Stimulated activated CD8-positive, alpha-beta memory T cell treated with anti-CD3 and anti-CD28 coated beads, Interleukin-7, amount 100 ng/mL, for 1 hour (primary cell): Measurements from ENCODE around the gene DAAM2.

ENCODE experiments used
- DNase-seq, 2 donors: peaks; one replicate each; pipeline ENCODE4 v3.0.0-alpha.2; 2020; ENCODE audit warnings: low read depth in 2 of 2

The DAAM2 gene

DNA sequence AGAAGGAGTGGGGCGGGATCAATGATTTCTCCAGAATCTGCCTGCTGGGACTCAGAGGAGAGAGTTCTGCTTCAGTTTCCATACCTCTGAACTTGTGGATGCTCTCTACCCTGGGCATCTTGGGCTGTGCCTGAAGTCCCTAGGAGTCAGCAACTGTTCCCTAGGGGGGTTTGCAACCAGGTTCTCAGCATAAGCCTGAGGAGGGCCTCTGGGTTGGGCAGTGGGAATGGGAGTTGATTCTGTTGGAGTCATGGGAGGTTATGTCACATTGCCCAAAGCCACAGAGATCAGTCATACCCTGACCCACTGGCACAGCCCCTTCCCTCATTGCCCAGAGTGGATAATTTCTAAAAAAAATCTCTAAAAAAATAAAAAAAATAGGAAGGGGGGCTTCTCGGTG, 94.7 kb downstream of the DAAM2 start:
- DNase-seq = no peak

DNA sequence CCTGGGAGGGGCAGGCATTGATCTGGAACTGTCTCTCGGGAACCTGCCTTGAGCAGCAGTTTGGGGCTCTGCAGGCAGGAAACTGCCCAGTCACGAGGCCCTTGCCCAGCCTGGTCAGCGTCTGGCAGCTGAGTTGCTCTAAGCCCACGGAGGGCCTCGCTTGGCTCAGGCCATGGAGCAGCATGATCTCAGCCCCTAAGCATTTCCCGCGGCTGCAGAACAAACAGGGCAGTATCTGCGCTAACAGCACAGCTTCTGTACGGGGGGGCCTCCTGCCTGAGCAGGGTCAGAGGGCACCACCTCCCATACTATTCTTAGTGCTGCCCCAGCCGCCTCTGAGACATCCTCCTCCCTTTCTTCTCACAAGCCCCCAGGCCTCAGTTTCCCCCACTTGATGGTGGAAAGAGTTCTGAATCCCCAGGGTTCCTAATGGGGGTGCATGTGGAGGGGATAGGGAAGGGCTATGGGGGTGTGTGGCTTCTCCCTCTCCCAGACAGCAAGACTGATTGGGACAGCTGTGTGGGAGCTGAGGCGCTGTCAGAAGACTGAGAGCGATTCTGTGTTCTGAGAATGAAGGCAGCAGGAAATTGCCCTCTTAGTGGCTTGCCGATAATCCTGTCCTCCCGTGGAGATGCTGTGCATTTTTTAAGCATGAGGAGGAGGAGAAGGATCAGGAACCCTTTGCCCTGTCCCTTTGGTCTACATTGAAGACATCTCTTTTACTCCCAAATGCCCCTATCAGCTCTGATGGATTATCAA, 95.7 kb downstream of the DAAM2 start:
- DNase-seq = no peak

DNA sequence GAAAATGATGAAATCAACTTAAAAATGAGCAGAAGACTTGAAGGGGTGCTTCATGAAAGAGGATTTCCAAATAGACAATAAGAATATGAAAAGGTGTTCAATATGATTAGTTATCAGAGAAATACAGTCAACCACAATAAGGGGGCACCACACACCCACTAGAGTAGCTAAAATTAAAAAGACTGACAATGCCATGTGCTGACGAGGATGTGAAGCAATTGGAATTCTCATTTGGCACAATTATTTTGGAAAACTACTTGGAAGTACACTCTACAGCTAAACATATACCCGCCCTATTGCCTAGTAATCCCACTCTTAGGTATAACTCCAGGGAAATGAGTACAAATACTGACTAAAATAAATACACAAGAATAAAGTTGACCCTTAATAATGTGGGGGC, 97.1 kb downstream of the DAAM2 start:
- no peak for DNase-seq

DNA sequence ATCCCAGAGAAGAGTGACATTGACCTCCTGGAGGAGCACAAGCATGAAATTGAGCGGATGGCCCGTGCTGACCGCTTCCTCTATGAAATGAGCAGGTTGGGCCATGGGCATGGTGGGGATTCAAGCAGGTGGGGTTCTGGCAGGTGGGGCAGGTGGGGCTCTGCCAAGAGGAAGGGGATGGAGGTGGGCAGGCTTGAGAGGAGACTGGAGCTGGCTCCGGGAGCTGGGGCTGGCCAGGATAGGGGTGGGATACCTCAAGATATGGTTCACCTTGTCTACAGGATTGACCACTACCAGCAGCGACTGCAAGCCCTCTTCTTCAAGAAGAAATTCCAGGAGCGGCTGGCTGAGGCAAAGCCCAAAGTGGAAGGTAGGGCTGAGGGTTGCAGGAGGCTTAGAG, 99.2 kb downstream of the DAAM2 start:
- no peak for DNase-seq

DNA sequence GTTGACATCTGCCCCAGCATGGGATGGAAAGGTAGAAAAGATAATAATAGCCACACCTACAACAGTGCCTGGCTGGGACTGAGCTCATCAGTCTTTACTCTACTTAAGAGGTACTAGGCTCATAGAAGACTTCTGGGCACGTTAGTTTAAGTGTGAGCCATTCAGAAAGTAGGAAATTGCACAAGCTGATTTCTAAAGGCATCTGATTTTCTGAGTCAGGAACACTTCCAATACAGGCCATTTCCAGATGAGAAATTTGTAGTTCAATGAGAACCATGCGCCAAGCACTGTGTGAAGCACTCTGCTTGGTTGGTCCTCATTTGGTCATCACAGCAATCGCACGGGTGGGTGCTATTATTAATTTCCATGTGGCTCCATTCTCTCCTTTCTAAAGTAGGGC, 99.8 kb downstream of the DAAM2 start:
- no peak for DNase-seq

DNA sequence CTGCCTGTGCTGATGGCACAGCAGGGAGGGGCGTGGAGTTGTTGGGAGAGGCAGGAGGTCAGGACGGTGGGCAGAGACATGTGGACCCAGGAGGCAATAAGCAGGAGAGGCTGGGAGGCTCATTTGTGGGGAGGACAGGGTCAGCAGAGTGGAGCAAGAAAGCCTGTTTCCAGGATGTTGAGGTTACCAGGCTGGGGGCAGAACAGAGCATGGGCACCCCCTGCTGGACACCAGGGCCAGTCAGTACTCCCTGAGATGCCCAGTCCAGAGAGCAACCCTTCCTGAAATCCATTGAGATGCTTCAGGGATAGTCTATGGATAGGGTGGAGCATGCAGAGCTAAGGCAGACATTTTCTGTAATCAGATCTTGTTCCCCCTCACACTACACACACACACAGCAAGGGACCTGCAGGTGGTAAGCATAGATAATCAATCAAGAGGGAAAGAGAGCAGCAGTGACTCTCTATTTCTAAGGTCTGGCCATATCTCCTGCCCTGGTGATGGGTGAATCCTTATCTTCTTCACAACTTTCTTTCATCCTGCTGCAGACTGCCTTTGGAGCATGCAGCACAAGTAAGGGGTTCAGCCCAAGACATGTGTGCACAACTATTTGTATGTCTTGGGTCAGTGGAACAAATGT, 100.4 kb downstream of the DAAM2 start:
- DNase-seq = no peak

DNA sequence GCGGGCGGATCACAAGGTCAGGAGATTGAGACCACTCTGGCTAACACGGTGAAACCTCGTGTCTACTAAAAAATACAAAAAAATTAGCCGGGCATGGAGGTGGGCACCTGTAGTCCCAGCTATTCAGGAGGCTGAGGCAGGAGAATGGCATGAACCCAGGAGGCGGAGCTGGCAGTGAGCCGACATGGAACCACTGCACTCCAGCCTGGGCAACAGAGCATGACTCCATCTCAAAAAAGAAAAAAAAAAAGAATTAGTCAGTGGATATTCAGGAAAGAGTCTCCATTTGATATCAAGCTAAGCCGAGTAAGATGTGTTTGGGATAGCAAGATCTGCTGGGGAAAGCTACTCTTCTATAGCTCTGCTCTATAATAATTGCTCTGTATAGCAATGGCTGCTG, 101.1 kb downstream of the DAAM2 start:
- no peak for DNase-seq

DNA sequence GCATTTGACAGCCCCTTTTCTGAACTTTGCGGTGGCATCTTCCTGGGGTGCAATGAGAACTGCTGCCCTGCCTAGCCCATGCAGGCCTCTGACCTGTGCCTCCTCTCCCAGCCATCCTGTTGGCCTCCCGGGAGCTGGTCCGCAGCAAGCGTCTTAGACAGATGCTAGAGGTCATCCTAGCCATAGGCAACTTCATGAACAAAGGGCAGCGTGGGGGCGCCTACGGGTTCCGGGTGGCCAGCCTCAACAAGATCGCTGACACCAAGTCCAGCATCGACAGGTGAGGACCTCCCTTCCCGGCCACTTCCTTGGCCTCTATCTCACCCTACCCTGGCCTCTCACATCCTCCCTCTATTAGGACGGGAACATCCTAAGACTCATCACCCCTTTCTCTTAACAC, 104.5 kb downstream of the DAAM2 start:
- no peak for DNase-seq

DNA sequence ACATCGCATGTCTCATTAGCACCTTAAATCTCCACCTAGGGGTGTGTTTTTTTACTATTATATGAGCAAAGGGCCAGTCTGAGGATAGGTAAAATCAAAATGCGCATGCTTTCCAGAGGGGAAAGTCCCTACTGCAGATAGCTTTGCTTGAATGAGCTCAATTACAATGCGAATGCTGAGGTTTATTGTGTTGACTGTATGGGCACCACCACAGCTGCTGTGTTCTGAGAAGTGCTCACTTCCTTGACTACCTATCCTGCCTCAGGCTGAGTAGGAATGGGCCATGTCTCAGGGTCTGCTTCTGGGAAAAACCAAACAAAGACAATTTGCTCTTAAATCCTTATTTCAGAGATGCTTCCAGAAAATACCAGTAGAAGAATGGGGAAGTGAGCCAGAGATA, 105.5 kb downstream of the DAAM2 start:
- no peak for DNase-seq

DNA sequence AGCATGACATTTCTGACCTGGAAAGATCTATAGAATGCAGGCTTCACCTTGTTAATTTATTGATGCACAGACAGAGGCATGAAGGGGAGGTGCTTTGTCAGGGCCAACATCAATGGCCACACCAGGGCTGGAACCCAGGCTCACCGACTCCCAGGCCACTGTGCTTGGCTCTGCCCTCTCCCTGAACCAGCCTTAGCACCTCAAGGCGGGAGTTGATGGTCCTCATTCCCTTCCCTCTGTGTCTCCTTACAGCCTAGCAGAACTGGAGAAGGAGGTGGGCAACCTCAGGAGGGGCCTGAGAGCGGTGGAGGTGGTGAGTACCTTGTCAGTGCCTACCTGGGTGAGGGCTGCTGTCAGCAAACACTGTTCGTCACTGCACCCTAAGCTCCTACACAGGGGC, 106.4 kb downstream of the DAAM2 start:
- no peak for DNase-seq

DNA sequence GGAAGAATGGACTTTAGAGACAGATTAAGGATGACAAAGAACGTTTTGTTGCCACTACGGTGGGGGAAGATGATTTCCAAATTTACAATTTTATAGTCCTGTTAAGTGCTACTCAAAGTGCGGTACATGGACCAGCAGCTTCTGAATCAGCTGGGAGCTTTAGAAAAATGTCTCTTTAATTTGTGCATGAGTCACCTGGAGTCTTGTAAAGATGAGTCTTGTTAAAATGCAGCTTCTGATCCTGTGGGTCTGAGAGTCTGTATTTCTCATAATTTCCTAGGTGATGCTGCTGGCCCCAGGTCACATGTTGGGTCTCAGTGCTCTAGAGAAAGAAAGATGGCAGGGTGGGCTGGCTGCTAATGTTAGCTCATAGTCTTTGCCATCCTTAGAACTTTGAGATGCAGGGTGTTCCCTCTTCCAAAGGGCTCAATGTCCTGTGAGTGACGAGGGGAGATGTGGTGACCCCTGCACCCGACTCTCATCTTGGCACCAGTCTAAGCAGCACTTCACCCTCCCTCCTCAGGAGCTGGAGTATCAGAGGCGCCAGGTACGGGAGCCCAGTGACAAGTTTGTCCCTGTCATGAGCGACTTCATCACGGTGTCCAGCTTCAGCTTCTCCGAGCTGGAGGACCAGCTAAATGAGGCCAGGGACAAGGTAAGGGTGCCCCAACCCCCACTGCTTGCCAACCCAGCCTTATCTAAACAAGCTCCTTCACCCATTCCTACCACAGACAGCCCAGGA, 107.5 kb downstream of the DAAM2 start:
- DNase-seq = no peak

DNA sequence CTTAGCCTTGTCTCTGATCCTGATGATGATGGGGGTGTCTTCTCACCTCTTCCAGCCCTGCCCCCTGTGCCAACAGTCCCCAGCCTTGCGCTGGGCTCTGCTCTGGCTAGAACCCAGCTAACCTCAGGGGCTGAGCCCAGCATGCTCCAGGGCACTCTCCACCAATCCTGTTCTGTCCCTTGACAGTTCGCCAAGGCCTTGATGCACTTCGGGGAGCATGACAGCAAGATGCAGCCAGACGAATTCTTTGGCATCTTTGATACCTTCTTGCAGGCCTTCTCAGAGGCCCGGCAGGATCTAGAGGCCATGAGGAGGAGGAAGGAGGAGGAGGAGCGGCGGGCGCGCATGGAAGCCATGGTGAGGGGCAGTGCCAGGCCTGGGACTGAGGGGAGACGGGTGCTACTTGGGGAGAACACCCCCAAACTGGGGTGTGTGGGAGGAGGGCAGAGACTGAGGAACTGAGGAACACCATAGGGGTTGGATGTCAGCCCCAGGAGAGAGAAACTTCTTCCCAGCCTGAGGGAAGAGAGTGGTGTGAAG, 109.0 kb downstream of the DAAM2 start:
- no peak for DNase-seq

DNA sequence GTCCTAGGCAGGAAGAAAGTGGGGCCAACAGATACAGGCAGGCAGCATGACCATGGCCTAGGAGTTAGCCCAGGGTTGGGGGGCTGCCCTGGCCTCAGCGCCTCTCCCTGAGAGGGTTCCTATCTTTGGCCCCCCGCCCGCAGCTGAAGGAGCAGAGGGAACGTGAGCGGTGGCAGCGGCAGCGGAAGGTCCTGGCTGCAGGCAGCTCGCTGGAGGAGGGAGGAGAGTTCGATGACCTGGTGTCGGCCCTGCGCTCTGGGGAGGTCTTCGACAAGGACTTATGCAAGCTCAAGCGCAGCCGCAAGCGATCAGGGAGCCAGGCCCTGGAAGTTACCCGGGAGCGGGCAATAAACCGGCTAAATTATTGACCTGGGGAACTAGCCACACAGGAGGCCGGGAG, 109.5 kb downstream of the DAAM2 start:
- no peak for DNase-seq

DNA sequence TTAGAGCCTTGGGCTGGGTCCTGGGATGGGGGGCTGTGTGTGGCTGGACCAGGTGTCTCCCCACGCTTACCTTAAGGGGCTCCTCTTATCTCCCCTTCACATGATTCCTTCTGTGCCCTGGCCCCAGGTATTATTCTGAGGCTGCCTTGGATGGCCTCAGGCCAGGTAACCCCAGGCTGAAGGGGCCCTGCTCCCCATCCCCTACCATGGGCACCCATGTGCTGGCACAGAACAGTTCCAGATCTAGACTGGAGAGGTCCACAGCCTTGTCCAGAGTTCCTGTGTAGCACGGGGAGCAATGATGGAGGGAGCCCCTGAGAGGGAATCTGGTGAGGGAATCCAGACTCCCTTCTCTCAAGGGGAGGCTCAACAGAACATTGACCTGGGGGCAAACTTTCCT, 110.0 kb downstream of the DAAM2 start:
- no peak for DNase-seq

DNA sequence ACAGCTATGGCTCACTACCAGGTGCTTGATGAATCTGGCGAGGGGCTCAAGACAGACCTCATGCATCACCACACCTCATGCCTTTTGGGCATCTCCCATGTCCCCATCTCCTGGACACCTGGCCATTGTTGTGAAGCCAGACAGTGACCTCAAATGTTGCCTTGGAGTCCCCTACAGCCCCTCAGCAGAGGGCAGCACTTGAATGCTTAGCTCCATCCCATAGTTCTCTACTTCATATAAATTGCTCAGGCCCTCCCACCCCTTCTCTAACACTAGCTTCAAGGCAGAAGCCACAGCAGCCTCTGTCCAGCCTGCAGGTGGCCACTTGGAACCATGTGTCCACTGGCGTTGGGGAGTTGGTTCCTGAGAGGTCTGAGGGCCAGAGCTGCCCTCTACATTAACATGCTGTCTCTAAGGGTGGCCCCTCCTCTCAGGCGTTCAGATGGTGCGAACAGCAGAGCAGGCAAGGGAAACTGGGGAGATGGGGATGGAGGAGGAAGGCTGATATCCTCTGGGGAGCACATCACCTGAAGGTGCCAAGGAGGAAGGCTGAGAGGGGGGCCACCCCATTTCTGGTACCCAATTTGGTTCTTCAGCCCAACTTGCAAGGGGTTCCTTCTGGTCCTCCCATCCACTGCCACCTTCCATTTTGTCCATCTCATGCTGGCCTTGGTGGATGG, 110.8 kb downstream of the DAAM2 start:
- no peak for DNase-seq

DNA sequence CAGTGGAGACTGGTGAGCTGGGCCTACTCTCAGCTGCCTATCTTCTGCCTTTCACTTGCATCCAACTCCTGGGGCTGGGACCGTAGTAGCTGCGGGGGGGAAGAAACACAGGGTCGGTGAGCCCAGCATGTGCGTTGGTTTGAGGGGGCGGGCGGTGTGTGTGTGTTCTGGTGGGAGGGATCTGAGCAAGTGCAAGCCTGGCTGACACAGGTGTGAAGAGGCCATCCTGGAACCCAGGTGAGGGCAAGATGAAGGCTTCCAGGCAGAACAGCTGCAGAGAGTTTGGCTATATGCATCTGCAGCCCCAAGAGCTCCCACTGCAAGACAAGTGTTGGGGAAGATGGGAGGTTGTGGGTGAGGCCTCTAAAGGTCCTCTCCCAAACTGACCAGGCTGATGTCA, 111.5 kb downstream of the DAAM2 start:
- no peak for DNase-seq

DNA sequence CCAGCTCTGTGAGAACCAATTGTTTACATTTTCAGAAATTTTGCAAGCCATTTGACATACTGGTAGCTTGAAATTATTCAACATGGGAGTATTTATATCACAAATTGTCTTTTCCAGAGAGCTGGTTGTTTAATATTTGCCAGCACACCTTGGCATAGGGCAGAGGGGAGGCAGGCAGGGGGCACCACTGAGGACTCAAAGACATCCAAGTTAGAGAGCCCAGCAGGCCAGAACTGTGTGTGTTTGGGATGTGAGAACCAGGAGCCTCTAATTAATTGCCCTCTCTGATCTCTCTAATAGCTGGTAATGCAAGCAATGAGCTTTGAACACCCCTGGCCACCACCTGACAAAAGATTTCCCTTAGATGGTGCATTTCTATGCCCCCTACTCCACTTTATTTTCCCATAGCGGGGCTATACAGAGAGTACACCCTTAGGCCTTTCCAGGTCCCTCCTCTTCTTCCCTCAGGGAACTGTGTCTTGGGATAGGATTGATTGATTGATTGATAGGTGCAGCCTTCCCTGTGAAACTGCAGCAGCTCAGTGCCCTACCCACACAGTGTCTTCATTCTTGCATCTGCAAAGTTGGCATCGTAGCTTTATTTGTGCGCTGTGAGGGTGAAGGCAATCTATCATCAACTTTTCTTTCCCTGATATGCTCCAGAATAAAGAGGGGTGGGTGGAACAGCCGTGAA, 112.9 kb downstream of the DAAM2 start:
- DNase-seq = no peak

DNA sequence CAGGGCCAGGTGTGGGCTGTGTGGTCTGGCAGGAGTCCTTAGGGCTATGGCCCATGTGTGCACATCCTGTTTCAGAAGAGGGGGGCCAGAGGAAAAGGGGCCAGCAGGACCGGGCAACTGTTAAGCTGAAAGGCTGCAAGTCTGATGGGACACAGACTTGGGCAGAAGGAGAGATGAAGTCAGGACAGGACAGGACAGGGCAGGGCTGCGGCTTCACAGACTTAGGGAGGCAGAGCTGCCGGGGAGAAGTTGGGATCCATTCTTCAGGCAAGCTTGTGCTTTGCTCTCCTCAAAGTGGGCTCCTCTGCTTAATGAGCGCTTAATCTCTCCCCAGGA, 113.4 kb downstream of the DAAM2 start:
- DNase-seq = no peak

DNA sequence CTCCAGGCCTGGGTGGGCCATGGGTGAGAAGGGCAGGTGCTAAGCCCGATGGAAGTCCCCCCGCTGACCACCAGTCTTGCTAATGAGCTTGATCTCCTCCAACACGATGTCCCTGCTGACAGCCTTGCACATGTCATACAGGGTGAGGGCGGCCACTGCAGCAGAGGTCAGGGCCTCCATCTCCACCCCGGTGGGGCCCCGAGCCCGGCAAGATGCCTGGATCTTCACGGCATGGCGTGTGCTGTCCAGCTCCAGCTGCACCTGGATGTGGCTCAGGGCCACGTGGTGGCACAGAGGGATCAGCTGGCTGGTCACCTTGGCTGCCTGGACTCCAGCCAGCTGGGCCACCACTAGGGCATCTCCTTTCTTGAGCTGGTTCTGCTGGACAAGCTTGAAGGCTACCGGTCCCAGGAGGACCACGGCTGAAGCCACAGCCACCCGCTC, 114.2 kb downstream of the DAAM2 start:
- no peak for DNase-seq

DNA sequence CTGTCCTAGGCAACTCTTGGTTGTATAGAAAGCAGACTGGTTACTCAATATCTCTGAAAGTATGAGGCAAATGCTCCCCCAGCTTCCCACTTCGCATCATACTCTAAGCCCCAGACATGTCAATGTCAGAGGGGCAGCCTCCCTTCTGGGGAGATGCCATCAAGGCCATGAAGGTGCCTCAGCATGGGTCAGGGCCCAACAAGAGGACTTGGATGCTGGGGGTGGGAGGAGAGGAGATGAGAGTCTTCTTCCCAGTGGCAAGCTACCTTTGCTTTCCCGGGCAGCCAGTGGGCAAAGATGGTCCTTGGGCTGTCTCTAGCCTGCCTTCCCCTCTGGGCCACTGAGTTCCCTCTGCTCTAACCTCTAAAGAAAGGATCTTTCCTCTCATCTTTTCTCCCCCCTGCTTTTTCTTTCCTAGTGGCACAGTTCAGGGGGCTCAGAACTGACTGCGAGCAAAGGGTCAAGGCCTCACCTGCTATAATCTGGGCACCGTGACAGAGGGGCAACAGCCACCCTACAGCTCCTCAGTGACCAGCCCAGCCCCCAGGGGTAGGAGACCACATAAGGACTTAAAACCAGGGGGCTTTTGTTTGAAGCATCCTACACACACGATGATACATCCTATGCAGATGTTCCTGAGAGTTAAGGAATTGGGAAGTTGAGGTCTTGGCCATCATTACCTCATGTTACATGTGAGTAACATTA, 115.8 kb downstream of the DAAM2 start:
- DNase-seq = no peak
